Fibroblast of the aortic adventitia (primary cell): ENCODE data around the gene MAP2K2. TPM values are rescaled to one million over a fixed set of nuclear protein-coding genes. Genes with fewer than 3 reads are reported as not detected.

ENCODE experiments used
- DNase-seq: peaks from one replicate; pipeline ENCODE4 v3.0.0-alpha.2; 2010; ENCODE audit warnings: low read depth
- H3K4me3 ChIP-seq: 2 replicates; pipeline ENCODE4 v1.5.1; 2011; ENCODE audit warnings: low read depth, mild to moderate bottlenecking, control low read depth, low read length, moderate library complexity
- total RNA-seq: library from RNA; depleted of rRNA; stranded (reverse); fragments of >200 nt; gene quantifications from 2 replicates; pipeline ENCODE4 v1.2.3, GENCODE V29; 2012; ENCODE audit warnings: low replicate concordance
- TF ChIP-seq, protein P1 (sequence below): IDR thresholded peaks from 2 replicates; pipeline ENCODE4 v1.5.1; 2011; ENCODE audit warnings: mild to moderate bottlenecking, low read length, control low read depth, inconsistent platforms; ENCODE audit not compliant: insufficient read depth

Gene MAP2K2
- total RNA-seq, 1 donor, result 177 TPM

DNA sequence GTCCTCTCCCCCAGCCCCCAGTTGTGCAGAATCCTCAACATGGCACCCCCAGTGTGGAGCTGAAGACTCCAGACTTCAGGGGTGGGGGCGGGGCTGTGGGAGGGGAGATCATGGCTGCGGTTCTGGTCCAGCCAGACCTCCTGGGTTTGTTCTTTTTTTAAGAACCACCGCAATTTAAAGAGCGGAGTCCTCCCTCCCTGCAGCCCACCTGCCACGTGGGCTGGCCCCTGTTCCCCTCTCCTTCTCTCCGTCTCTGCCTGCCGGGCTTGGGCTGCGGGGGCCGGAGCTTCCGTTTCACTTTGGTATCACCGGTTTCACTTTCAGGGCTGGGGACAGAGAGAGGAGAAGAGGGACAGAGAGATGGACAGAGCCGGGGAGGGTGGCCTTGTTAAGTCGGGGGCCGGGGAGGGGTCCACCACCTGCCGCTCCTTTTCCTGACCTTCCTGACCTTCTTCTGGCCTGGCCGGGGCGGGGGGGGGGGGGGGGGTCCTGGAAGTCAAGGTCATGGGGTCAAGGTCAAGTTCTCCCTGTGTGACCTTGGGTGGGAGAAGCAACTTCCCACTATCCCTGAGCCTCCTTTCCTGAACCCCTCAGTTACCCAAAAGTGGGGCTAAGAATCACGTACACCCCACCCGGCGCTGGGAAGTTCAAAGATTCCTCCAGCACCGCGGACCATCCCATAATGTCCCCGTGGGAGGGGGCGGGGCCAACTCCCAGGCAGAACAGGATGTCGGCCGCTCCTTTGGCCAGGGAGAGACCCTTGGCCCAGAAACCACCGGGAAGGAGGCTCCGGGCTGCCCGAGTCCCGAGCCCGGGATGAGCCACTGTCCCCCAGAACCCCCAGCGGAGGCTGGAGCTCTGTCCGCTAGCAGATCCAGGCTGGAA is 45.9 kb downstream of the MAP2K2 start:
- TF ChIP-seq, protein P1, sequence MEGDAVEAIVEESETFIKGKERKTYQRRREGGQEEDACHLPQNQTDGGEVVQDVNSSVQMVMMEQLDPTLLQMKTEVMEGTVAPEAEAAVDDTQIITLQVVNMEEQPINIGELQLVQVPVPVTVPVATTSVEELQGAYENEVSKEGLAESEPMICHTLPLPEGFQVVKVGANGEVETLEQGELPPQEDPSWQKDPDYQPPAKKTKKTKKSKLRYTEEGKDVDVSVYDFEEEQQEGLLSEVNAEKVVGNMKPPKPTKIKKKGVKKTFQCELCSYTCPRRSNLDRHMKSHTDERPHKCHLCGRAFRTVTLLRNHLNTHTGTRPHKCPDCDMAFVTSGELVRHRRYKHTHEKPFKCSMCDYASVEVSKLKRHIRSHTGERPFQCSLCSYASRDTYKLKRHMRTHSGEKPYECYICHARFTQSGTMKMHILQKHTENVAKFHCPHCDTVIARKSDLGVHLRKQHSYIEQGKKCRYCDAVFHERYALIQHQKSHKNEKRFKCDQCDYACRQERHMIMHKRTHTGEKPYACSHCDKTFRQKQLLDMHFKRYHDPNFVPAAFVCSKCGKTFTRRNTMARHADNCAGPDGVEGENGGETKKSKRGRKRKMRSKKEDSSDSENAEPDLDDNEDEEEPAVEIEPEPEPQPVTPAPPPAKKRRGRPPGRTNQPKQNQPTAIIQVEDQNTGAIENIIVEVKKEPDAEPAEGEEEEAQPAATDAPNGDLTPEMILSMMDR, result no peak
- peak overlapping the region; percentile 58 for H3K4me3 ChIP-seq
- DNase-seq, result no peak

DNA sequence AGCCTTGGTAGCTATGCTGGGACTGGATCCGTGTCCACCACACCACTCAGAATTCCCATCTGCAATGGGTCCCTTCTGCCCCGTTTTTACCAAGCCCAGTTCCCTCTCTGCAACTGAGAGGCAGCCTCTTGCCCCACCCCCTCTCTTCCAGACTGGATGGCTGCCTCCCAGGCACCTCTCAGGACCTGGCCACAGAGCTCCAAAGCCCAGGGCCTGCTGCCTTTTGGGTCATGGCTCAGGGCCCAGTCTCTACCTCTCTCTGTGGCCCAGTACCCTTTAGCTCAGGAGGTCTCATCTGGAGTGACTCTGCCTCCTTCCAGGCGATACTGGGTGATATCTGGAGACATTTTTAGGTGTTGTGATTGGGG is 46.9 kb downstream of the MAP2K2 start:
- no peak for DNase-seq
- no peak overlapping the region for H3K4me3 ChIP-seq
- TF ChIP-seq, protein P1, result no peak

DNA sequence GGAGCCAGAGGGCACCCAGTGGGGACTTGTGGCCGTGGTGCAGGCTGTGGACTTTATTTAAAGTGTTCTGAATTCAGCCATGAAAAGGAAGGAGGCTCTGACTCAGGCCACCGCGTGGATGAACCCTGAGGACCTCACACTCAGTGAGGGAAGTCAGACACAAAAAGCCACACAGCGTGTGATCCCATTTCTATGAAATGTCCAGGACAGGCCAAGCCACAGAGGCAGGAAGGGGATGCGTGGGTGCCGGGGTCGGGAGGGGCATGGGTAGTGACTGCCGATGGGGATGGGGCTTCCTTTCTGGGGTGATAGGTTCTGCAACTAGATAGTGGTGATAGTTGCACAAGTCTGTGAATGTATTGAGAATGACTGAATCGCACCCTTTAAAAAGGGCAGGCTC is 48.5 kb downstream of the MAP2K2 start:
- H3K4me3 ChIP-seq, result no peak overlapping the region
- no peak for DNase-seq
- TF ChIP-seq, protein P1, result no peak

DNA sequence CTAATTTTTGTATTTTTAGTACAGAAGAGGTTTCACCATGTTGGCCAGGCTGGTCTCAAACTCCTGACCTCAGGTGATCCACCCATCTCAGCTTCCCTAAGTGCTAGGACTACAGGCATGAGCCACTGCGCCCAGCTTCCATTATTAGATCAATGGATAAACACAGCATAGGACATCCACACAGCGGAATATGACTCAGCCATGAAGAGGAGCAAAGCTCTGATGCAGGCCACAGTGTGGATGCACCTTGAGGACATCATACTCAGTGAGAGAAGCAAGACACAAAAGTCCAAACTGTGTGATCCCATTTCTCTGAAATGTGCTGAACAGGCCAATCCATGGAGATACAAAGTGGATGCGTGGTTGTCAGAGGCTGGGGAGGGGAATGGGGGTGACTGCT is 52.3 kb downstream of the MAP2K2 start:
- DNase-seq, result no peak
- TF ChIP-seq, protein P1, result no peak
- no peak overlapping the region for H3K4me3 ChIP-seq

DNA sequence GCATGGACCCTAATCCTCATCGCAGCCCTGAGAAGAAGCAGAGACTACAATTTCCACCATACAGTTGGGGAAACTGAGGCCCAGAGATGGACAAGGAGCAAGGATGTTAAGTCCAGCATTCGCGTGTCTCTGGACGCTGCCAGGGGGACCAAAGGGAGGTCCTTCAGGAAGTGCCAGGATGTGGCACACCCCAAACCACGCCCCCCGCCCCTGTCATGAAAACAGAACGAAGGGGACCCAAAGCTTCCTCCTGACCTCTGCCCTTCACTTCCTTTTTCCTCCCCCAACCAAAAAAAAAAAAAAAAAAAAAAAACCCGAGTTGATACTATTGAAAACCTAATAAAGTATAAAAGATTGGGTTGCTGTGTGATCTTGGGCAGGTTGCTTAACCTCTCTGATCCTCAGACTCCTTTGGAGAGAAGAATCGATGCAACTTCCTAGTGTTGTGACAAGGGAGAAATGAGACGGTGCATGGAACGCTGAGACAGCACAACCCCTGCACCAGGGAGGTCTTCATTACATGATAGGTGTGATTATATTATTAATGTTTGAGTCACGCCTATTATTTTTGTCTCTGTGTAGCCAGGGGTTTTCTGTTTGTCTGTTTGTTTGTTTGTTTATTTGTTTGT is 54.5 kb downstream of the MAP2K2 start:
- H3K4me3 ChIP-seq, result no peak overlapping the region
- TF ChIP-seq, protein P1, result no peak
- no peak for DNase-seq

DNA sequence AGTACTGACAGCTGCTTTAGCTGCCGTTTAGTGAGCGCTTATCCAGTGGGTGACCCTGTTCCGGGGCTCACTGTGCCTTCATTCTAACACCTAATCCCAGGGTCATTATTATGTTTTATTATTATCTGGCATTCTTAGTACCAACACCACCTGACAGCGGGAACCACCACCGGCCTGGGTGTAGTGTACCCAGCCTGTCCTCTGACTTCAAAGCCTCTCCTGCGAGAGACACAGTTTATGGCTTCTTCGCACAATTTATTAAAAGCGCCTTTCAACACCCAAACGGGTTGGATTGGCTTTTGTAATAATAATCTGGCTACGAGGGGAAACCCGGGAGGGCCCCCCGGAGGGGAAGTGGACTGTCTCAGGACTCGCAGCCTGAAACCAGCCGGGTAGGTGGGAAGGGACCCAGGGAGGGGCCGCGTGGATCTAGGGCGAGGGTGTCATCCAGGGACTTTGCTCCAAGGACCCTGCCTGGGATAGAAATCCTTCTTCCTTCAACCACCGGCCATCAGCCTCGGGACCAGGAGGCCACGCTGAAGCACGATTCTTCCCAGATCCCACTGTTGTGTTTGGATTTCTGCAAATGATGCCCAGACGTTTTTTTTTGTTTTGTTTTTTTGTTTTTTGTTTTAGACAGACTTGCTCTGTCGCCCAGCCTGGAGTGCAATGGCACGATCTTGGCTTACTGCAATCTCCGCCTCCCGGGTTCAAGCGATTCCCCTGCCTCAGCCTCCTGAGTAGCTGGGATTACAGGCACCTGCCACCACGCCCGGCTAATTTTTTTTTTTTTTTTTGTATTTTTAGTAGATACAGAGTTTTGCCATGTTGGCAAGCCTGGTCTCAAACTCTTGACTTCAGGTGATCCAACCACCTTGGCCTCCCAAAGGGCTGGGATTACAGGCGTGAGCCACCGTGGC is 55.6 kb downstream of the MAP2K2 start:
- TF ChIP-seq, protein P1, result no peak
- H3K4me3 ChIP-seq, result peak overlapping the region; percentile 77
- DNase-seq, result no peak
